ENCODE measurements around the gene CFAP161. TPM values are rescaled to one million over a fixed set of nuclear protein-coding genes. Genes with fewer than 3 reads are reported as not detected.

Gene CFAP161
- total and polyA plus RNA-seq, 5 donors: 0.32 to 1.3 (median 0.34) TPM

GRCh38 chr15:81196576-81197254, 62.6 kb downstream of the CFAP161 start, which contains the start of gene IL16:
TSS of gene IL16 (plus strand) at chr15:81196879. CDS start at chr15:81225400, 28,521 bp downstream.
- intact Hi-C loops (cut with DNase I): no loop called here
- Histone ChIP-seq H3K4me3 (ENCODE audit: low read length) (no peak within 1 kb of the TSS), H3K4me1 (ENCODE audit: control insufficient read depth, insufficient read depth, low read length) (no peaks in the 10 kb centered on the region), H3K27me3 (ENCODE audit: control insufficient read depth, insufficient read depth) (no peaks in the 10 kb centered on the region), H3K27ac (ENCODE audit: low read length) (no peak within 1 kb of the TSS), H3K9me3 (ENCODE audit: control insufficient read depth, low read length) (no peaks in the 10 kb centered on the region)
- DNase-seq (no peak), ATAC-seq (no peak)
- WGBS: 92% methylated on average over 16 of the region's 16 CpGs

GRCh38 chr15:81197255-81197630, 63.2 kb downstream of the CFAP161 start:
- Histone ChIP-seq H3K4me3 (ENCODE audit: low read length) (no peak overlapping the region), H3K4me1 (ENCODE audit: control insufficient read depth, insufficient read depth, low read length) (no peaks in the 10 kb centered on the region), H3K9me3 (ENCODE audit: control insufficient read depth, low read length) (no peaks in the 10 kb centered on the region), H3K27me3 (ENCODE audit: control insufficient read depth, insufficient read depth) (no peaks in the 10 kb centered on the region), H3K27ac (ENCODE audit: low read length) (no peak overlapping the region)
- ATAC-seq (no peak), DNase-seq (no peak)
- intact Hi-C loops (cut with DNase I): no loop called here
- 88% methylated on average over 7 of the region's 7 CpGs for WGBS

GRCh38 chr15:81197688-81198281, 63.7 kb downstream of the CFAP161 start:
- 72% methylated on average over 7 of the region's 7 CpGs for WGBS
- intact Hi-C loops (cut with DNase I): no loop called here
- Histone ChIP-seq H3K4me3 (ENCODE audit: low read length) (no peak overlapping the region), H3K4me1 (ENCODE audit: control insufficient read depth, insufficient read depth, low read length) (no peaks in the 10 kb centered on the region), H3K27me3 (ENCODE audit: control insufficient read depth, insufficient read depth) (no peaks in the 10 kb centered on the region), H3K27ac (ENCODE audit: low read length) (no peak overlapping the region), H3K9me3 (ENCODE audit: control insufficient read depth, low read length) (no peaks in the 10 kb centered on the region)
- DNase-seq: no peak
- no peak for ATAC-seq

Other genes starting within 250 kb of the CFAP161 start
- 10 to 100 TPM; 15.7 to 18.9 (median 17.3) TPM for gene MESD, start 144.5 kb upstream of the CFAP161 start, total RNA-seq
- 13.2 TPM for gene MESD, start 144.5 kb upstream of the CFAP161 start, polyA plus RNA-seq
- 10 to 100 TPM in 1 of 4 donors, 1 to 10 TPM in 3; 6.7 to 17.2 (median 7.3) TPM for gene TLNRD1, start 133.3 kb upstream of the CFAP161 start, total RNA-seq
- 4.8 TPM for gene TLNRD1, start 133.3 kb upstream of the CFAP161 start, polyA plus RNA-seq
- 1 to 10 TPM; 3.1 to 5.1 (median 4.1) TPM for gene IL16, start 62.6 kb downstream of the CFAP161 start, total RNA-seq
- gene IL16, start 62.6 kb downstream of the CFAP161 start, polyA plus RNA-seq: 4.7 TPM
- 1 to 10 TPM; 1.7 to 5.3 (median 3.3) TPM for gene STARD5, start 189.9 kb downstream of the CFAP161 start, total RNA-seq
- 2.7 TPM for gene STARD5, start 189.9 kb downstream of the CFAP161 start, polyA plus RNA-seq
- gene TMC3, start 239.9 kb downstream of the CFAP161 start, total RNA-seq: under 1 TPM in 1 of 4 donors, not detected in 3; 0.14 TPM
- 0.02 TPM for gene TMC3, start 239.9 kb downstream of the CFAP161 start, polyA plus RNA-seq